G401.6 (cell line): Measurements from ENCODE around the gene CCNL1.

ENCODE experiments used
- FAIRE-seq: peaks from 2 replicates; lab custom pipeline; 2012; peaks lifted over from hg19 to GRCh38; lab: Jason Lieb, UNC

Gene CCNL1

DNA sequence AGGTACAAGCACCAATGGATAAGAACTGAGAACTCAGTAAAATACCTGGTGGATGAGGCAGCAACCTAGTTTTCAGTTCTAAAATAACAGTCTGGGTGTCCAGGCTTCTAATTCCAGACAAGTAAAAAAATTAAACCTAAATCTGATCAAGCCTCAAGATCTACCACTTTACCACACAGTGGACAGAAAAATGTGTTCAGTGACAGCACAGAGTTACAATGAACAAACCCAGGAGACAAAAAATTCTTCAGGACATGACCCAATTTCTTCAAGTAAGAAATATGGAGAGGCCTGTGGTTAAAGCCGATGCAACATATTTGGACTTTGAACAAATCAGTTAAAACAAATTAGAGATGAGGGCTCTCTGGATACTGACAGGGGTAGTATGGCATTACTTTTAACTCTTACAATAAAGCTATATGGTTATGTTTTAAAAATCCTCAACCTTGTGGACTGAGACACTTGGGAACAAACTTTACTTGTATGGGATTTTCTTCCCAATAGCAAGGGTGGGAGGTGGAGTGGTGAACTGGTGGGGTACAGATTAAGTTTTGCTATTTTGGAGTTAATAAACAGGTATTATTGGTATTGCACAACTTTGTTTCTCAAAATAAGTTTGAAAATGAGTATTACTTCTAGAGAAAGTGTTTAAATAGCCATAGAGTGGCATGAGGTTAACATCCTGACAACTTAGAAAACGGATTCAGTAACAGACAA lies 14.2 kb downstream of the CCNL1 start:
- FAIRE-seq, result peak; percentile 40

GRCh38 chr3:157142315-157142714 lies 17.6 kb downstream of the CCNL1 start:
- no peak for FAIRE-seq

GRCh38 chr3:157139938-157140534 lies 19.9 kb downstream of the CCNL1 start:
- no peak for FAIRE-seq

DNA sequence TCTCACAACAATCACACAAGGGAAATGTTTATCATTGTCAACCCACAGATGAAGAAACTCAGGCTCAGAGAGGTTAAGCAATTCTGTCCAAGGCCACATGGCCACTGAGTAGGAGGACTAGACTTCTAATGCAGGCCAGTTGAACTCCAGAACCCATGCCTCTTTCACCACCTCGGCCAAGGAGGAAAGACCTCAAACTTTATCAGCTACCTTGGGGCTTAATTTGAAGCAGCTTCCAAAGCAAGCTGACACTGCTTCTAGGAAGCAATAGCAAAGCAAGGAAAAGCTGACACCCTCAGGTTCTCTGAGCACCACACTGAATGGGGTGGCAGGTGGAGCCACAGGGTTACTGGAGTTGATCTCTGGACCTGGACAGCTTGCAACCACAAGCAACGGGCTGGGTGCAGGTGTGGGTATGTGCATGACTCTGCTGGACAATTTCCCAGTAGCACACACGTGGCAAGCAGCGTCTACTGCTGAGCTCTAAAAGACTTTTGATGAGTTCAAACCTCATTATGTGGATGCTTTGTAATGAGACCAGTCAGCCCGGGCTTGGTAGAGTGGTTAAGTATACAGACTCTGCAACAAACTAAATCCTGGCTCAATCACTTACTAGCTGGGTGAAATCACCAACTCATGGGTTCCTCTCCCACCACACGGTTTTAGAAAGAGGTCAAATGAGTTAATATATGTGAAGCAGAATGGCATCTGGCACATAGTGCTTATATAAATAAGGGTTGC lies 23.1 kb downstream of the CCNL1 start:
- no peak for FAIRE-seq

GRCh38 chr3:157135671-157136396 lies 24.1 kb downstream of the CCNL1 start:
- FAIRE-seq, result no peak

GRCh38 chr3:157134620-157135191 lies 25.2 kb downstream of the CCNL1 start:
- FAIRE-seq, result no peak

DNA sequence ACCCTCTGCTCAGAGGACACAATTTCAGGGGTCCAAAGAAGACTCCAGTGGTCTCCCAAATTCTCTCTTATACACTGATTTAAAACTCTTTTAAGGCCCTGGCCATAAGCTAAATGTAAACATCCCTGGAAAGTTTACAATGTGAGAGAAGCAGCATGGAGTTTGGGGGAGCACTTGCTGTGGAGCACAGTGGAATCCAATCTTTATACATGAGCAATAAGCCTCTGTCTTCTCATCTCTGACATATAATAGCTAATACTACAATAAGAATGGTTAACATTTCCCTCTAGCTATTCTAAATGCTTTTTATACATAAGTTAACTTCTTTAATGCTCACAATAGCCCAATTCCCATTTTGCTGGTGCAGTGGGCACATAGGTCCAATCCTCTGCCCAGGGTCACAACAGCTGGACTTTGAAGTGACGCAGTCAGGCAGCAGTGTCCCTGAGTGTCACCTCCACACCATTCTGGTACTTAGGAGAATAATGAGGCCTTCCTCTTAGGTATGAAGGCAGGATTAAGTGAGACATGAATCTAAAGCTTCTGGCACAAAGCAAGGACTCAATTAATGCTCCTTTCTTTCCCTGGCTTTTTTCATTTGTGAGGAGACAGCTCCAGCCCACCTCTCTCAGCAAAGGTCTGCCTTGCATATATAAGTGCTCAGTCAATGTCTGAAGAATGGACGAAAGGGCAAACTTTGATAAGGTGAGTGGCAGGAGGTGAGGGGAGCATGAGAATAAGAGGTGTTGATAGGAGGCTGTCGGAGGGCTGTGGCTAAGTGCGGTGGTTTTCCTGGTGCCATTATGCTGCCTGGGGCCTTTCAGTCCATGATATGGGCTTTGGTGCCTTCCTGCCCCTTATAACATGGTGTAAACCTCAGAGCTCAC lies 26.3 kb downstream of the CCNL1 start:
- FAIRE-seq, result no peak

GRCh38 chr3:157132936-157133335 lies 27.0 kb downstream of the CCNL1 start:
- FAIRE-seq, result no peak

DNA sequence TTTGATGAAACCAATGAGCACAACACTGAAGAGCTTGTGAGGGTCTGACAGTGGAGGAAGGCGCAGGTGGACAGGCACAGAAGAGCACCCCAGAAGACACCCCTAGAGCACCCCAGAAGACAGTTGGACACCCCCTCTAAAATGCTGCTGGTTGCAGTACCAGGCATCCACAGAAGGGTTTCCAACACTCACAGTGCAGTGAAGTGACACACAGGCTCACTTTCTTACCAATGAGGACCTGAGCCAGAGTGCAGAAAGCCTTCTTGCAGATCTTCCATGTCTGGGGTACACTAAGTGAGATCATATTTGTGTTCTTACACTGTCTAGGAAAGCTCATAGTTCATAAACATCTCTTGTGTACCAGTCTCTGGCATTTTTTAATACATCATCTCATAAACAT lies 27.6 kb downstream of the CCNL1 start:
- FAIRE-seq, result no peak

DNA sequence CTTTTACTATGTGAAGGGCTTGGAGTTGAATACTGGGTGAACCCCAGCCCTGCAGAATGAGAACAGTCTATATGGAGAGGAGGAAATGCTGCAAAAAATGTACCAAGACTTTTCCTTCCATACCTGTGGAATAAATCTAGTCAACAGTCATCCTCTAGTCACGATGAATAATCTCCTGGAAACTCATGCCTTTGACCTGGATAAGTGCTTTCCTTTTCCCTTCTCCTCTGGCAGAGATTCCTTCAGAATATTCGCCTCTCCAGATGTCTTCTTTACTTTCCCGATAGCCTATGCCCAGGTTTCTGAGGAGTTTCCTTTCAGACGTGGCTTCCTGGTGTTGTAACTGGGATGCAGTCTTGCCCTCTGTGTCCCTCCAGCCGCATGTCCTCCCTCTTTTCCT lies 28.1 kb downstream of the CCNL1 start:
- no peak for FAIRE-seq

GRCh38 chr3:157130467-157131251 lies 29.3 kb downstream of the CCNL1 start:
- FAIRE-seq, result no peak

- no peak for FAIRE-seq
These were observed 30.0 kb downstream of the CCNL1 start for GRCh38 chr3:157129803-157130466.

DNA sequence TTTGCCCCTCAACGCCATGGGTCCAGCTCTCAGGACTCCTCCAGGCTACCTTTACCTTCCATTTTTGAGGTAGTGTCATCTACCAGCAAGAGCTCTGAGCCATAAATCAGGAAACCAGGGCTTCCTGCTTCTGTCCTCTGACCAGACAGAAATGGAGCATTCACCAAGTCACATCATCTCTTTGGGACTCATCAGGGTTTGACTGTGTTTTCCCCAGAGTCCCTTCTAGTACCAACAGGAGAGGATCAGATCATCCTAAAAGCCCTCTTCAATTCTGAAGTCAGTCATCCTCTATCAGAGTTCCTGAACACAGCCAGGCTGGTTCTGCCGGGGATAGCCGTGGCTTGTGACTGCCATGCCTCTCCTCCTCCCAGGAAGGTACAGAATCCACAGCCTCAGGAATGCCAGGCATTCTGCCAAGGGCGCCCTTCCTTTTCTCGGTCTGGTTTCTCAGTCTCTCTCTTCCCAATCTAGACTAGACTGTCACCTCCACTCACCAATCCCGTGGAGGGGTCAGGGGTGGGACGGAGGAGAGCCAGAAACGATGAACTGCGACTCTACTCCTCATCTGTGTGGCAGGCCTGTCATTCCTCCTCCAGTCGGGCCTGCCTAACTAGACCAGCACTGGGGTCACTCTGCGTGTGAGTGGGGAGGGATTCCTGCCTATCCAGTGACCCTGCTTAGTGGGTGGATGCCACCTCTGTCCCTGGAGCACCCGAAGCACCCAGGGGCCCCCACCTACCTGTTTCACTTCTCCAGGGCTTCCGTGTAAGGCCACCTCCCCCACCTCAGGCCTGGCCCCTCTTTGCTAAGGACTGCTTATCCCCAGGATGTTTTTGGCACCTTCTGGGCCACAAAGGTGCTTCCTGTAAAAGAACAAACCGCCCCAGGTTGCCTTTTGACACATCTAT lies 30.9 kb downstream of the CCNL1 start:
- FAIRE-seq, result no peak

DNA sequence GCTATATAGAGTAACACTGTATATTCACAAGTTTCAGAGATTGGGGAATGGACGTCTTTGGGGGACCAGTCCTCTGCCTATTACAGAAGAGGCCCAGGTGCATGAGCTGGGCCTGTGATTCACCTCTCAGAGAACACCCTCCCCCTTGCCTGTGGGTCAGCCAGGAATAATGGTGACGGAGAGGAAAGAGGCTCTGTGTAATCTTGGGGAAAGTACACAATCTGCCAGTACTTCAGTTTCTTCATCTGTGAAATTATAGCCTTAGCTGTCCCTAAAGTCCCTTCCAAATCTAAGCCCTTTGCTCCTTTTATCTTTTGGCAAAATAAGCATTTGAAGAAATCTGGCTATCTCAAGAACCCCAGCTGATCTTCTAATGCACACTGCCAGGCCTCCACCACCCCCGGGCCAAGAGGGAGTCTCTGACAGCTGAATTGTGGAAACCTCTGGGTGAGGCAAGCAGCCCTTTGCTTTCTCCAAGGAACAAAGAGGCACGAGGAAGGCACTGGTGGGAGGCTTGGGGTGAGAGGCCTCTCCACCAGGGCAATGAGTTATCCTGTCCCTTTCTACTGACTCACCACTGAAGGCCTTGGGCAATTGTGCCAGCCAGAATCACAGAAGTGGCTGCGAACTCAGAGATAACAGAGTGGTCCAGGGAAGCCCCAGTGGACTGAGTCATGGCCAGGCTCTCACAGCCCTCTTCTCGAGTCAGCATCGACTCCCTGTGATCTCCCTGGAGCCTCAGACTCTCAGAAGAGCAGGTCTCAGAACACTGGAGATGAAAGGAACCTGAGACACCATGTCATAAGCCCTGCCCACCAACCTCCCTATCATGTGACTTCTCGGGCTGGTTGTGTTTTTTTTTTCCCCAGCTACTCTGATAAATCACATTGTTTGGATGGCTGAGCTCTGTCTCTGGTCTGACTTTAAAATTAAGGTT lies 31.8 kb downstream of the CCNL1 start:
- no peak for FAIRE-seq

GRCh38 chr3:157127268-157127667 lies 32.7 kb downstream of the CCNL1 start:
- no peak for FAIRE-seq

GRCh38 chr3:157126365-157126764 lies 33.6 kb downstream of the CCNL1 start:
- no peak for FAIRE-seq

DNA sequence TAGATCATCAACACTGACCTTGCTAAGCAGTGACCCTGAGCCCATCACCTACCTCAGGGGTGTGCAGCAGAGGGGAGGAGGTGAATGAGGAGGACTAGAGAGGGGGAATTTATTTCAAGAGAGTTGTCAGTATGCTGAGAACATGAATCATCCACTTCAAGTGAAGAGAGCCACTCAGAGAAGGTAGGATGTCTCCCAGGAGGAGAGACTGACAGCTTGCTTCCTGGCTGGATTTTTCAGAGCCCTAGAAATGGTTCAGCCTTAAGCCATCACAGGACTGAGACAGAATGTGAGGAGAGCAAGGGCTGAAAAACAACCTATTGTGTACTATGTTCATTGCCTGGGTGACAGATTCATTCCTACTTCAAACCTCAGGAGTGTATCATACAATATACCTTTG lies 34.8 kb downstream of the CCNL1 start:
- FAIRE-seq, result no peak

GRCh38 chr3:157123621-157124020 lies 36.3 kb downstream of the CCNL1 start:
- FAIRE-seq, result no peak
